ENCODE measurements around the gene GFPT2. TPM values are rescaled to one million over a fixed set of nuclear protein-coding genes. Genes with fewer than 3 reads are reported as not detected.

Gene GFPT2
- total RNA-seq, 1 donor from 2014 or later: 0.62 TPM

DNA sequence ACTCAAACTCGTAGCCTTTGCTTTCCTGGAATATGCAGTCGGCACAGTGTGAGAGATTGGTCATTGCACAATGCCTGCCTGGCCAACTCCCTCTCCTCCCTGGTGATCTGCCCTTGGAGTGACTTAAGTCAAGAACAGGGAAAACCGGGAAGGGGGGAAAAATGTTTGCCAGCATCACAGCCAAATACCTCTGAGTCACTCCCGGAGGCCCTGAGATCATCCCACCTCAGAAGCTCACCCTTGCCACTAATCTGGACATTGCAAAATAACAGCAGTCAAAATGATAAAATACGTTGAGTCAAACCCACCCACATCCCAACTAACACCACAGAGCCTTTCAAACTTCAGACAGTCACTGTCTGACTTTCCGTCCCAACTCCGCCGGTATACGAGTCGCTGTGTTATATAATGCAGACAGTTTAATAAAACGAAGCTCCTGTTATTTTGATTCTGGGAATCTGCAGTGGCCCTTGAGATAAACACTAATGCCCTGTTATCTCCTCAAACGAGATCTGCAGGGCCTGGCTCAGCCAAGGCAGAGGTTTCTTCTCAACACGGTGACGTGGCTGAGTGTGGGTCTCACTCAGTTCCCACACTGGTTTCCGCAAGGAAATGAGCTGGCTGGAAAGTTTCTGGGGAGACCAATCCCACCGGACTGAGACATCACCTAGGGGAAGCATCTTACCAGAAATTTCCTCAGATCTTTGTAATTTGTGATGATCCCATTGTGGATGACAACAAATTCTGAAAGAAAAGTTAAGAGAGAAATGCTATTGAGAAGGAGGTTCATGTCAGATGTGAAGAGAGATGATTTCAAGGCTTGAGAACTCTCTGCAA is 22.1 kb downstream of the GFPT2 start:
- ChIA-PET CTCF (no interaction called here), POLR2A (no interaction called here)
- no peaks in the 10 kb centered on the region for H3K36me3 Mint-ChIP-seq (ENCODE audit: low read depth)
- intact Hi-C loops (cut with micrococcal nuclease): no loop called here
- ATAC-seq (ENCODE audit: low read depth): no peak
- DNase-seq: no peak
- H3K27me3 Mint-ChIP-seq: peaks cover 16% of the 10 kb centered on the region
- no peaks in the 10 kb centered on the region for H3K9me3 Mint-ChIP-seq
- no peaks in the 10 kb centered on the region for H3K4me1 Mint-ChIP-seq
- no peak overlapping the region for H3K4me3 Mint-ChIP-seq
- no peak for TF ChIP-seq CTCF (IDR thresholded peaks at IDR 0.05)
- no peak overlapping the region for H3K27ac Mint-ChIP-seq

DNA sequence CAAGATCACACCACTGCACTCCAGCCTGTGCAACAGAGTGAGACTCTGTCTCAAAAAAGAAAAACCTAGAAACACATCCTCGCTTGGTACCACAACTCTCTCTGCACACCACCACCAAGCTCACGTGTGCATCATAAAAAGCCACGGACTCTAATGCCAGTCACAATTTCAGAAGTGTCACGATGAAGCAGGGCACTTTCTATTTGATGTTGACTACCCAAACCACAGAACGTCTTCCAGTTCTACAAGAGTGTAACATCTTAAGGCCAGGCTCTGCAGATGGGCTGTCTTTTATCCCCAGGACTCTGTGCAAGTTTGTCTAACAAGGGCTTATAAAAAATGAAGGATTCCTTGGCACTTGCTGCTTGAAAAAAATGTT is 22.9 kb downstream of the GFPT2 start:
- H3K36me3 Mint-ChIP-seq (ENCODE audit: low read depth): no peaks in the 10 kb centered on the region
- no peaks in the 10 kb centered on the region for H3K9me3 Mint-ChIP-seq
- no peaks in the 10 kb centered on the region for H3K4me1 Mint-ChIP-seq
- H3K27me3 Mint-ChIP-seq: peaks cover 16% of the 10 kb centered on the region
- CTCF ChIA-PET: no interaction called here
- no peak for DNase-seq
- H3K4me3 Mint-ChIP-seq: no peak overlapping the region
- no peak for TF ChIP-seq CTCF (IDR thresholded peaks at IDR 0.05)
- intact Hi-C loops (cut with micrococcal nuclease): no loop called here
- H3K27ac Mint-ChIP-seq: no peak overlapping the region
- POLR2A ChIA-PET: no interaction called here
- ATAC-seq (ENCODE audit: low read depth): no peak

GRCh38 chr5:180329606-180330269 is 23.4 kb downstream of the GFPT2 start:
- CTCF ChIA-PET: interaction anchor here (1.5 to 2.4 kb wide), 2 partner anchors 14 to 36 kb away, joined by 17 to 39 read pairs; partner anchors contain the start of gene MAPK9

DNA sequence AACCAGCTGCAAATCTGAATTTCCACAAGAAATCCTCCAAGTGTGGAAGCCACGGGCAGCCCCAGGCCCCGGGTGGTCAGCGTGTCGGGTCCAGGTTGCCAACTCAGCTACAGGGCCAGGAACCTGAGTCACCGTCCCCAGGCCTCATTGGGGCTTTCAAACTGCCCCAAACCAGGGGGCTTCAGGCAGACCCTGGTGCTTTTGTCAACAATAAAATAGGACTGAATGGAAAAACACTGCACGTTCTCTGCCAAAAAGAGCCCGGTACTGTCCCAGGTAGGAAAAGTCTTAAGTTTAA is 24.0 kb downstream of the GFPT2 start:
- Mint-ChIP-seq H3K36me3 (ENCODE audit: low read depth) (no peaks in the 10 kb centered on the region), H3K27me3 (peaks cover 16% of the 10 kb centered on the region), H3K4me1 (no peaks in the 10 kb centered on the region), H3K27ac (no peak overlapping the region), H3K4me3 (no peak overlapping the region), H3K9me3 (no peaks in the 10 kb centered on the region)
- no peak for TF ChIP-seq CTCF (IDR thresholded peaks at IDR 0.05)
- ATAC-seq (ENCODE audit: low read depth) (no peak), DNase-seq (no peak)
- CTCF ChIA-PET: interaction anchor here (0.5 to 2.4 kb wide), 10 partner anchors 8 to 527 kb away, joined by 3 to 39 read pairs (median 6); partner anchors contain the start of gene MAPK9
- intact Hi-C loops (cut with micrococcal nuclease): no loop called here
- POLR2A ChIA-PET: interaction anchor here (0.7 kb wide), 1 partner anchor 36 kb away, joined by 4 read pairs; no protein-coding TSS in a partner anchor

More at GRCh38 chr5:180329606-180330269, 23.4 kb downstream of the GFPT2 start:
- Mint-ChIP-seq H3K36me3 (ENCODE audit: low read depth) (no peaks in the 10 kb centered on the region), H3K27me3 (peaks cover 16% of the 10 kb centered on the region), H3K4me3 (no peak overlapping the region), H3K27ac (no peak overlapping the region), H3K9me3 (no peaks in the 10 kb centered on the region), H3K4me1 (no peaks in the 10 kb centered on the region)
- DNase-seq: no peak
- no peak for ATAC-seq (ENCODE audit: low read depth)
- POLR2A ChIA-PET: no interaction called here
- no peak for TF ChIP-seq CTCF (IDR thresholded peaks at IDR 0.05)
- intact Hi-C loops (cut with micrococcal nuclease): no loop called here

Data from activated B cell treated with CpG ODN at 0.5 μM for 24 hours (primary cell).